ENCODE data around the gene POP4.
A peak's percentile ranks its signal among the peaks of the same experiment; 100 is the strongest.

Gene POP4

DNA sequence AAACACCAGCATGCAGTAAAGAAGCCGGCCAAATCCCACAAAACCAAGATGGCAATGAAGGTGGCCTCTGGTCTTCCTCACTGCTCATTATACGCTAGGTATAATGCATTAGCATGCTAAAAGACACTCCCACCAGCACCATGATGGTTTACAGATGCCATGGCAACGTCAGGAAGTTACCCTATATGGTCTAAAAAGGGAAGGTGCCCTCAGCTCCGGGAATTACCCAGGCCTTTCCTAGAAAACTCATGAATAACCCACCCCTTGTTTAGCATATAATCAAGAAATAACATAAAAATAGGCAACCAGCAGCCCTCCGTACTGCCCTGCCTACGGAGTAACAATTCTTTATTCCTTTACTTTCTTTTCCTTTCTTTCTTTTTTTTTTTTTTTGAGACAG, 38.1 kb downstream of the POP4 start:
- no peak overlapping the region for H3K27ac ChIP-seq (ENCODE audit: poor library complexity, severe bottlenecking)
- DNase-seq (ENCODE audit: low spot score) (no peak), ATAC-seq (ENCODE audit: low read depth) (no peak)

GRCh38 chr19:29645491-29645867, 39.4 kb downstream of the POP4 start:
- TF ChIP-seq, protein P1, sequence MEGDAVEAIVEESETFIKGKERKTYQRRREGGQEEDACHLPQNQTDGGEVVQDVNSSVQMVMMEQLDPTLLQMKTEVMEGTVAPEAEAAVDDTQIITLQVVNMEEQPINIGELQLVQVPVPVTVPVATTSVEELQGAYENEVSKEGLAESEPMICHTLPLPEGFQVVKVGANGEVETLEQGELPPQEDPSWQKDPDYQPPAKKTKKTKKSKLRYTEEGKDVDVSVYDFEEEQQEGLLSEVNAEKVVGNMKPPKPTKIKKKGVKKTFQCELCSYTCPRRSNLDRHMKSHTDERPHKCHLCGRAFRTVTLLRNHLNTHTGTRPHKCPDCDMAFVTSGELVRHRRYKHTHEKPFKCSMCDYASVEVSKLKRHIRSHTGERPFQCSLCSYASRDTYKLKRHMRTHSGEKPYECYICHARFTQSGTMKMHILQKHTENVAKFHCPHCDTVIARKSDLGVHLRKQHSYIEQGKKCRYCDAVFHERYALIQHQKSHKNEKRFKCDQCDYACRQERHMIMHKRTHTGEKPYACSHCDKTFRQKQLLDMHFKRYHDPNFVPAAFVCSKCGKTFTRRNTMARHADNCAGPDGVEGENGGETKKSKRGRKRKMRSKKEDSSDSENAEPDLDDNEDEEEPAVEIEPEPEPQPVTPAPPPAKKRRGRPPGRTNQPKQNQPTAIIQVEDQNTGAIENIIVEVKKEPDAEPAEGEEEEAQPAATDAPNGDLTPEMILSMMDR (IDR thresholded peaks at IDR 0.05; ENCODE audit: poor library complexity, severe bottlenecking): no peak

More for the DNA sequence above, 38.1 kb downstream of the POP4 start:
- H3K9me3 ChIP-seq (ENCODE audit: severe bottlenecking): no peaks in the 10 kb centered on the region
- H3K36me3 ChIP-seq (ENCODE audit: low read depth): no peaks in the 10 kb centered on the region
- H3K4me3 ChIP-seq (ENCODE audit: severe bottlenecking): no peak overlapping the region
- no peaks in the 10 kb centered on the region for H3K27me3 ChIP-seq (ENCODE audit: insufficient read depth, poor library complexity, severe bottlenecking)
- TF ChIP-seq, protein P1 (IDR thresholded peaks at IDR 0.05; ENCODE audit: poor library complexity, severe bottlenecking): no peak
- H3K4me1 ChIP-seq (ENCODE audit: insufficient read depth, poor library complexity, severe bottlenecking): no peaks in the 10 kb centered on the region

DNA sequence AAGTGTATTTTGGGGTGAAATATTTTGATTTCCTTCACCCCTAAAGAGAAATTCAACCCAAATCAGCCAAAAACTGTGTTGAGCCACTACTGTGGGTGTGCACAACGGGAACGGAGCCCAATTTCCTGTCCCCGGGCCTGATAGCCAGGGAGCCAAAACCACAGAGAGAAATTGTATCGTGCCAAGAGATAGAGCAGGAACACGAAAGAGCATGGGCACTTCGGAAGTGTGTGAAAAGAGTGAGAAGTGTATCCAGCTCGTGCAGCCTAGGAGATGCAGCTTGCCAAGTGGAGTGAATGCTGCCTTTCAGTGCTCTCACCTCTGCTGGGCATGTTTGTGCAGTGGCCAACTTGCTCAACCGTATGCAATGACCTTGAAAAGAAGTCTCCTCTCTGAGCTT, 39.8 kb downstream of the POP4 start:
- no peaks in the 10 kb centered on the region for H3K4me1 ChIP-seq (ENCODE audit: insufficient read depth, poor library complexity, severe bottlenecking)
- H3K36me3 ChIP-seq (ENCODE audit: low read depth): no peaks in the 10 kb centered on the region
- DNase-seq (ENCODE audit: low spot score) (no peak), ATAC-seq (ENCODE audit: low read depth) (peak; percentile 63)
- TF ChIP-seq, protein P1 (IDR thresholded peaks at IDR 0.05; ENCODE audit: poor library complexity, severe bottlenecking): no peak
- H3K9me3 ChIP-seq (ENCODE audit: severe bottlenecking): no peaks in the 10 kb centered on the region
- H3K4me3 ChIP-seq (ENCODE audit: severe bottlenecking): no peak overlapping the region
- H3K27ac ChIP-seq (ENCODE audit: poor library complexity, severe bottlenecking): no peak overlapping the region
- H3K27me3 ChIP-seq (ENCODE audit: insufficient read depth, poor library complexity, severe bottlenecking): no peaks in the 10 kb centered on the region

More at GRCh38 chr19:29645491-29645867, 39.4 kb downstream of the POP4 start:
- no peak for DNase-seq (ENCODE audit: low spot score)
- Histone ChIP-seq H3K9me3 (ENCODE audit: severe bottlenecking) (no peaks in the 10 kb centered on the region), H3K4me3 (ENCODE audit: severe bottlenecking) (no peak overlapping the region), H3K27ac (ENCODE audit: poor library complexity, severe bottlenecking) (no peak overlapping the region), H3K36me3 (ENCODE audit: low read depth) (no peaks in the 10 kb centered on the region), H3K4me1 (ENCODE audit: insufficient read depth, poor library complexity, severe bottlenecking) (no peaks in the 10 kb centered on the region), H3K27me3 (ENCODE audit: insufficient read depth, poor library complexity, severe bottlenecking) (no peaks in the 10 kb centered on the region)
- no peak for ATAC-seq (ENCODE audit: low read depth)

GRCh38 chr19:29650772-29651387, 44.8 kb downstream of the POP4 start:
- H3K27ac ChIP-seq (ENCODE audit: poor library complexity, severe bottlenecking): no peak overlapping the region
- no peaks in the 10 kb centered on the region for H3K36me3 ChIP-seq (ENCODE audit: low read depth)
- DNase-seq (ENCODE audit: low spot score) (no peak), ATAC-seq (ENCODE audit: low read depth) (no peak)
- H3K4me3 ChIP-seq (ENCODE audit: severe bottlenecking): no peak overlapping the region
- H3K27me3 ChIP-seq (ENCODE audit: insufficient read depth, poor library complexity, severe bottlenecking): no peaks in the 10 kb centered on the region
- no peaks in the 10 kb centered on the region for H3K9me3 ChIP-seq (ENCODE audit: severe bottlenecking)
- no peaks in the 10 kb centered on the region for H3K4me1 ChIP-seq (ENCODE audit: insufficient read depth, poor library complexity, severe bottlenecking)
- TF ChIP-seq, protein P1 (IDR thresholded peaks at IDR 0.05; ENCODE audit: poor library complexity, severe bottlenecking): no peak

DNA sequence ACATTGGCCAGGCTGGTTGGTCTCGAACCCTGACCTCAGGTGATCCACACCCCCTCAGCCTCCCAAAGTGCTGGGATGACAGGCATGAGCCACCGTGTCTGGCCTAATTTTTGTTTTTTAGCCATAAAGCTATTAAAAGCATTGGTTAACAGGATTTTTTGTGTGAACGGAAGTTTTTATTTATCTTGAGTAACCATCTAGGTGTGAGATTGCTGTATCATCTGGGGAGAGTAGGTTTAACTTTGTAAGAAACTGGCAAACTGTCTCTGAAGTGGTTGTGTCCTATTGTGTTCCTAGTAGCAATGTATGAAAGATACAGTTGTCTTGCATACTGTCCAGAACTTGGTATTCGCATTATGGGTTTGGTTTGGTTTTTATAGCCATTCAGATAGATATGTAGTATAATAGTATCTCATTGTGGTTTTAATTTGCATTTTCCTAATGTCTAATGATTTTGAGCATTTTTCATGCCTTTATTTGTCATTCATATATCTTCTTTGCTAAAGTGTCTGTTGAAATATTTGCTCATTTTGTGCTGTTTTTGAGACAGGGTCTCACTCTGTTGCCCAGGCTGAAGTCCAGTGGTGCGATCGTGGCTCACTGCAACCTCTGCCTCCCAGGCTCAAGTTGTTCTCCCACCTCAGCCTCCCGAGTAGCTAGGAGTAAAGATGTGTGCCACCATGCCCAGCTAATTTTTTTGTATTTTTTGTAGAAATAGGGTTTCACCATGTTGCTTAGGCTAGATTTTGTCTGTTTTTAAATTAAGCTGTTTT, 45.7 kb downstream of the POP4 start:
- TF ChIP-seq, protein P1 (IDR thresholded peaks at IDR 0.05; ENCODE audit: poor library complexity, severe bottlenecking): no peak
- no peaks in the 10 kb centered on the region for H3K36me3 ChIP-seq (ENCODE audit: low read depth)
- H3K27ac ChIP-seq (ENCODE audit: poor library complexity, severe bottlenecking): no peak overlapping the region
- H3K4me3 ChIP-seq (ENCODE audit: severe bottlenecking): no peak overlapping the region
- DNase-seq (ENCODE audit: low spot score): no peak
- no peaks in the 10 kb centered on the region for H3K9me3 ChIP-seq (ENCODE audit: severe bottlenecking)
- ATAC-seq (ENCODE audit: low read depth): no peak
- H3K4me1 ChIP-seq (ENCODE audit: insufficient read depth, poor library complexity, severe bottlenecking): no peaks in the 10 kb centered on the region
- no peaks in the 10 kb centered on the region for H3K27me3 ChIP-seq (ENCODE audit: insufficient read depth, poor library complexity, severe bottlenecking)
